Measurements from ENCODE around the gene GLP2R. TPM values are rescaled to one million over a fixed set of nuclear protein-coding genes. Genes with fewer than 3 reads are reported as not detected.

The GLP2R gene
- total RNA-seq, 1 experiment from 2014 or later, result 0.22 TPM

DNA sequence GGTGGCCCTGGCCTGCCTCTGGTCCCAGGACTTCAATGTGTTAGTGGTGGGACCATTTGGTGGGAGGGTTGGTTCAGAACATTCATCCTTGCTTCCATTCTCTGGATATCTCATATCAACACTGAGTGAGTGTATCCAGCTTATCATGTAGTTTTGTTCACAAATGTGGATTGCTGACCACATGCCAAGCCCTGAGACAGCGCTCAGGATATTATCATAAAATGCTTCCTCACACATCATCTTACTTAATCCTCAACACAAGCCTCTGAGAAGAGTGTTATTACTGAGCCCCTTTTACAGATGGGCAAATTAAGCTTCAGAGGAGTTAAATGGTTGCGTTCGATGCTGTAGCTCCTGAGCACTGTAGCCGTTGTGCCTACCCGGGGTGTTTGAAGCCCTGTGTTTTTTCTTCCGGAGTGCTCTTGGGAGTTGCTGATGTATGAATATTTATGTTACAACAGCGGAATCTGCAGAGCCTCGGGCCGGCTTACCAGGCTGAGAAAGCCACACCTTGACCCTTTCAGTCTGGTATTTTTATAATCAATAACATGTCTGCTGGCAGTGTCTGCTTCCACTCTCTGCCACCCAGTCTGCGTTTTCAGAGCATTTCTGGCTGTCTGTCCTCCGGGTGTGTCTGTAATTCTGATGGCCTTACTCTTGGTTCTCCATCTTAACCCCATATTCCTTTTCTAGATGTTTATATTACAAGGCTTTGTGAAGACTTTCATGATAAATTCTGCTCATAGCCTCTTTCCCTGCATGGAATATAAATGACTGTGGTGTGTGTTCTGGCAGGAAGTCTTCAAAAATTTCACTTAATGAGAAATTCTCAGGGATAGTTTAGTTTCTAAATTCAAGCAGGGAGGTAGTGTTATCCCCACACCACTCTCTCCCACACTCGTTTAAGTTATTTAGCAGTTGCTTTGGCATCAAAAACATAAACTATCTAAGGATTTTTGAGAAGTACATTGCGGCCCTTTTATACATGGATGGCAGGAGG is 2.9 kb downstream of the GLP2R start:
- H4K20me1 ChIP-seq (ENCODE audit: low read length), result no peaks in the 10 kb centered on the region
- no peaks in the 10 kb centered on the region for H3K36me3 ChIP-seq (ENCODE audit: low read depth, low read length)
- BruUV-seq (replicated peaks), result no TSS peak
- no peaks in the 10 kb centered on the region for H3K9me2 ChIP-seq (replicated peaks; ENCODE audit: low read length)
- no peaks in the 10 kb centered on the region for H3K27me3 ChIP-seq (ENCODE audit: low read length)
- H2AFZ ChIP-seq (ENCODE audit: low read length), result no peak overlapping the region
- H3K4me2 ChIP-seq (ENCODE audit: low read length), result no peak overlapping the region
- ATAC-seq, result no peak
- no peaks in the 10 kb centered on the region for H3K9me3 ChIP-seq (ENCODE audit: low read length)
- H3K9ac ChIP-seq (ENCODE audit: low read length), result no peak overlapping the region
- intact Hi-C loops (cut with micrococcal nuclease), result no loop called here
- ChIA-PET POLR2A (ENCODE audit: unreplicated experiment) (no interaction called here), CTCF (no interaction called here)
- DNase-seq, result no peak
- no peaks in the 10 kb centered on the region for H3K79me2 ChIP-seq (ENCODE audit: low read length)
- no peak overlapping the region for H3K27ac ChIP-seq (ENCODE audit: low read length)
- H3F3A ChIP-seq (ENCODE audit: low read length, unreplicated experiment), result no peaks in the 10 kb centered on the region
- TF ChIP-seq EZH2 (IDR thresholded peaks at IDR 0.05; ENCODE audit: low read length, unreplicated experiment) (no peak), EZH2phosphoT487 (IDR thresholded peaks at IDR 0.05; ENCODE audit: borderline replicate concordance, low read length) (no peak)
- TF ChIP-seq, protein P1, sequence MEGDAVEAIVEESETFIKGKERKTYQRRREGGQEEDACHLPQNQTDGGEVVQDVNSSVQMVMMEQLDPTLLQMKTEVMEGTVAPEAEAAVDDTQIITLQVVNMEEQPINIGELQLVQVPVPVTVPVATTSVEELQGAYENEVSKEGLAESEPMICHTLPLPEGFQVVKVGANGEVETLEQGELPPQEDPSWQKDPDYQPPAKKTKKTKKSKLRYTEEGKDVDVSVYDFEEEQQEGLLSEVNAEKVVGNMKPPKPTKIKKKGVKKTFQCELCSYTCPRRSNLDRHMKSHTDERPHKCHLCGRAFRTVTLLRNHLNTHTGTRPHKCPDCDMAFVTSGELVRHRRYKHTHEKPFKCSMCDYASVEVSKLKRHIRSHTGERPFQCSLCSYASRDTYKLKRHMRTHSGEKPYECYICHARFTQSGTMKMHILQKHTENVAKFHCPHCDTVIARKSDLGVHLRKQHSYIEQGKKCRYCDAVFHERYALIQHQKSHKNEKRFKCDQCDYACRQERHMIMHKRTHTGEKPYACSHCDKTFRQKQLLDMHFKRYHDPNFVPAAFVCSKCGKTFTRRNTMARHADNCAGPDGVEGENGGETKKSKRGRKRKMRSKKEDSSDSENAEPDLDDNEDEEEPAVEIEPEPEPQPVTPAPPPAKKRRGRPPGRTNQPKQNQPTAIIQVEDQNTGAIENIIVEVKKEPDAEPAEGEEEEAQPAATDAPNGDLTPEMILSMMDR (conservative IDR thresholded peaks at IDR 0.05; ENCODE audit: low read depth, low read length), result no peak
- H3K4me1 ChIP-seq (ENCODE audit: insufficient read depth, low read length), result no peaks in the 10 kb centered on the region
- no peak overlapping the region for H3K4me3 ChIP-seq (ENCODE audit: low read length)

DNA sequence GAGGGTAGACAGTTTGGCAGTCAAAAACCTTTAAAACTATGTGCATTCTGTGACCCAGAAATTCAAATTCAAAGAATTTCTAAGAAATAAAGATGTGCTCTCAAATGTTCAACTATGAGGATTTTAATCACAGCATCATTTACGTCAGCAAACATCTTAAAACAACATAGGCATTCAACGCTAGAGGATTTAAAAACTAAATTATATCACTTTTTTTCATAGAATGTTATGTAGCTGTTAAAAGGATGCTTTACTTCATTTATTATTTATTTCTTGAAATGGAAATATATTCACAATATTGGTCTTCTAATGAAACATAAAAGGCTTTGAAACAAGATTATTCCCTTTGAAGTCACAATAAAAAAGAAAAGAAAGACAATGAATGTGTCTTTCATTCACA is 3.6 kb downstream of the GLP2R start:
- DNase-seq (no peak), ATAC-seq (no peak)
- Histone ChIP-seq H3K9me2 (replicated peaks; ENCODE audit: low read length) (no peaks in the 10 kb centered on the region), H2AFZ (ENCODE audit: low read length) (no peak overlapping the region), H3K9ac (ENCODE audit: low read length) (no peak overlapping the region), H3K27ac (ENCODE audit: low read length) (no peak overlapping the region), H3K36me3 (ENCODE audit: low read depth, low read length) (no peaks in the 10 kb centered on the region), H3K4me3 (ENCODE audit: low read length) (no peak overlapping the region), H3F3A (ENCODE audit: low read length, unreplicated experiment) (no peaks in the 10 kb centered on the region), H3K27me3 (ENCODE audit: low read length) (no peaks in the 10 kb centered on the region), H3K4me2 (ENCODE audit: low read length) (no peak overlapping the region), H3K4me1 (ENCODE audit: insufficient read depth, low read length) (no peaks in the 10 kb centered on the region), H4K20me1 (ENCODE audit: low read length) (no peaks in the 10 kb centered on the region), H3K9me3 (ENCODE audit: low read length) (no peaks in the 10 kb centered on the region), H3K79me2 (ENCODE audit: low read length) (no peaks in the 10 kb centered on the region)
- intact Hi-C loops (cut with micrococcal nuclease), result no loop called here
- ChIA-PET POLR2A (ENCODE audit: unreplicated experiment) (no interaction called here), CTCF (no interaction called here)
- TF ChIP-seq EZH2 (IDR thresholded peaks at IDR 0.05; ENCODE audit: low read length, unreplicated experiment) (no peak), EZH2phosphoT487 (IDR thresholded peaks at IDR 0.05; ENCODE audit: borderline replicate concordance, low read length) (no peak)
- TF ChIP-seq, protein P1 (conservative IDR thresholded peaks at IDR 0.05; ENCODE audit: low read depth, low read length), result no peak
- BruUV-seq (replicated peaks), result no TSS peak

DNA sequence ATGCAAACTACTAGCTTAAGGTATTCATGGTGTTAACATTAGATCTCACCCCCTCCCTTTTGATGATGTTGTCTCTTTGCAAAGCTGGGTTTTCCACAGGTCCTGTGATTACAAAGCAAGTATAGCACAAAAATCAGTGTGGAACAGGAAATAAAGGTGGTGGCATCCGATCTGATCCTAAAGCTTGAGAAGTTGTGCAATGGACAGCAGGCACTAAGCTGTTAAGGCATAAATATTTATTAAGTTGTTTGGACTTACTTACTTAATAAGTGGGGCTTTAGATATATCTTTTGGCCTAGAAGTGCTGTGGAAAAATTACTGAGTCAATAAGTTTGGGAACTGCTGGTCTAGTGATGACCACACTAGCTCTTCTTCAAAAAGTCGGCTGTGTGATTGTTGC is 5.0 kb downstream of the GLP2R start:
- no peak for ATAC-seq
- H3K9me3 ChIP-seq (ENCODE audit: low read length), result no peaks in the 10 kb centered on the region
- intact Hi-C loops (cut with micrococcal nuclease), result no loop called here
- H3K4me1 ChIP-seq (ENCODE audit: insufficient read depth, low read length), result peaks cover 5% of the 10 kb centered on the region
- no peak overlapping the region for H2AFZ ChIP-seq (ENCODE audit: low read length)
- no peaks in the 10 kb centered on the region for H3K79me2 ChIP-seq (ENCODE audit: low read length)
- H3K9me2 ChIP-seq (replicated peaks; ENCODE audit: low read length), result no peaks in the 10 kb centered on the region
- POLR2A ChIA-PET (ENCODE audit: unreplicated experiment), result no interaction called here
- H3K27me3 ChIP-seq (ENCODE audit: low read length), result no peaks in the 10 kb centered on the region
- BruUV-seq (replicated peaks), result no TSS peak
- H3K4me2 ChIP-seq (ENCODE audit: low read length), result no peak overlapping the region
- CTCF ChIA-PET, result no interaction called here
- H3K36me3 ChIP-seq (ENCODE audit: low read depth, low read length), result no peaks in the 10 kb centered on the region
- H3K27ac ChIP-seq (ENCODE audit: low read length), result no peak overlapping the region
- no peaks in the 10 kb centered on the region for H3F3A ChIP-seq (ENCODE audit: low read length, unreplicated experiment)
- no peak overlapping the region for H3K9ac ChIP-seq (ENCODE audit: low read length)
- no peaks in the 10 kb centered on the region for H4K20me1 ChIP-seq (ENCODE audit: low read length)
- TF ChIP-seq, protein P1 (conservative IDR thresholded peaks at IDR 0.05; ENCODE audit: low read depth, low read length), result no peak
- TF ChIP-seq EZH2 (IDR thresholded peaks at IDR 0.05; ENCODE audit: low read length, unreplicated experiment) (no peak), EZH2phosphoT487 (IDR thresholded peaks at IDR 0.05; ENCODE audit: borderline replicate concordance, low read length) (no peak)
- DNase-seq, result no peak
- H3K4me3 ChIP-seq (ENCODE audit: low read length), result no peak overlapping the region

All from PC-3 (cell line).